ENCODE data around the gene ZBTB46.
"Not testable (repeated sequence)": the region's sequence is repeated elsewhere in the genome, so short reads cannot be mapped to it uniquely, and the experiment has no call there.

The ZBTB46 gene

GRCh38 chr20:63830841-63831588 lies at the start of gene ZBTB46:
Gene ZBTB46, minus strand, starts transcription at chr20:63831264. Its CDS starts 40,507 bp downstream, at chr20:63790757.
- DNase-seq (ENCODE audit: low read depth) = no peak

GRCh38 chr20:63878899-63879663 lies 48.0 kb upstream of the ZBTB46 start:
- no peak for DNase-seq (ENCODE audit: low read depth)

GRCh38 chr20:63877755-63878470 lies 46.8 kb upstream of the ZBTB46 start:
- no peak for DNase-seq (ENCODE audit: low read depth)

- no peak for DNase-seq (ENCODE audit: low read depth)
Observed at GRCh38 chr20:63876489-63877036, 45.5 kb upstream of the ZBTB46 start.

- DNase-seq (ENCODE audit: low read depth) = not testable (repeated sequence)
Observed at GRCh38 chr20:63874241-63874640, 43.2 kb upstream of the ZBTB46 start.

- no peak for DNase-seq (ENCODE audit: low read depth)
Observed at GRCh38 chr20:63873477-63873971, 42.5 kb upstream of the ZBTB46 start.

- DNase-seq (ENCODE audit: low read depth) = no peak
Observed at GRCh38 chr20:63868264-63868663, 37.2 kb upstream of the ZBTB46 start.

GRCh38 chr20:63867042-63867441 lies 36.0 kb upstream of the ZBTB46 start:
- DNase-seq (ENCODE audit: low read depth) = not testable (repeated sequence)

- peak; percentile 95 for DNase-seq (ENCODE audit: low read depth)
Observed at GRCh38 chr20:63864978-63865640, 34.0 kb upstream of the ZBTB46 start, which contains the start of gene TPD52L2. Gene TPD52L2, plus strand, starts transcription at chr20:63865270. Its CDS starts 96 bp downstream, at chr20:63865366.

- DNase-seq (ENCODE audit: low read depth) = no peak
Observed at GRCh38 chr20:63864545-63864977, 33.5 kb upstream of the ZBTB46 start.

- peak; percentile 71 for DNase-seq (ENCODE audit: low read depth)
Observed at GRCh38 chr20:63863798-63864544, 32.9 kb upstream of the ZBTB46 start.

- DNase-seq (ENCODE audit: low read depth) = no peak
Observed at GRCh38 chr20:63863021-63863797, 32.1 kb upstream of the ZBTB46 start.

GRCh38 chr20:63861981-63862901 lies 31.2 kb upstream of the ZBTB46 start:
- no peak for DNase-seq (ENCODE audit: low read depth)

GRCh38 chr20:63861365-63861934 lies 30.4 kb upstream of the ZBTB46 start, which contains the start of gene ABHD16B:
Gene ABHD16B, plus strand, starts transcription at chr20:63861498. Its CDS starts 43 bp downstream, at chr20:63861541.
- DNase-seq (ENCODE audit: low read depth) = no peak

- DNase-seq (ENCODE audit: low read depth) = no peak
Observed at GRCh38 chr20:63860325-63861051, 29.4 kb upstream of the ZBTB46 start.

- DNase-seq (ENCODE audit: low read depth) = no peak
Observed at GRCh38 chr20:63859166-63859699, 28.2 kb upstream of the ZBTB46 start.
